Hindlimb muscle (tissue), 1 donor: ENCODE results near the gene UNC80. TPM values are rescaled to one million over a fixed set of nuclear protein-coding genes. Genes with fewer than 3 reads are reported as not detected.
A peak's percentile ranks its signal among the peaks of the same experiment; 100 is the strongest.

Experiments used
- DNase-seq: peaks from one replicate; pipeline ENCODE4 v3.0.0-alpha.2; 2013
- polyA plus RNA-seq: library from polyadenylated mRNA; unstranded; fragments of 120-200 nt; gene quantifications from one replicate; pipeline ENCODE4 v1.2.1, GENCODE V29; 2013; ENCODE audit not compliant: insufficient read length

UNC80 gene
- polyA plus RNA-seq, 1 donor: 2.8 TPM

- no peak for DNase-seq
Measured at GRCh38 chr2:209973328-209973727, 201.7 kb downstream of the UNC80 start.

DNA sequence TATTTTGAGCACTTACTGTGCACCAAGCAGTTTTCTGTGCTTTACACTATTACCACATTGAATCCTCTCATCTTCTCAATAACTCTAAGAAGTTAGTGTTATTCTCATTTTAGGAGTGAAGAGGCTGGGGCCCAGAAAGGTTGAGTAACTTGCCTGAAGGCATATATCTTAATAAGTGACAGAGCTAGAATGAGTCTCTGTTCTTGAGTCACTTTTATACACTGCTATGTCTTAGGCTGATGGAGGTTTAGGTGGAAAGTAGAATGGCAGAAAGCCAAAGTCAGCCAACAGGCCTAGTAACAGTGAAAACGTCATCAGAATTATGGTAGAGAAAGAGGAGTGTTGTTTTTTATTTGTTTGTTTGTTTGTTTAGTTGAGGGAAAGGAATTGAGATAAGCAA, 202.9 kb downstream of the UNC80 start:
- no peak for DNase-seq

GRCh38 chr2:209976698-209977385, 205.2 kb downstream of the UNC80 start:
- DNase-seq: no peak

GRCh38 chr2:209977386-209978239, 206.0 kb downstream of the UNC80 start:
- DNase-seq: peak; percentile 41

DNA sequence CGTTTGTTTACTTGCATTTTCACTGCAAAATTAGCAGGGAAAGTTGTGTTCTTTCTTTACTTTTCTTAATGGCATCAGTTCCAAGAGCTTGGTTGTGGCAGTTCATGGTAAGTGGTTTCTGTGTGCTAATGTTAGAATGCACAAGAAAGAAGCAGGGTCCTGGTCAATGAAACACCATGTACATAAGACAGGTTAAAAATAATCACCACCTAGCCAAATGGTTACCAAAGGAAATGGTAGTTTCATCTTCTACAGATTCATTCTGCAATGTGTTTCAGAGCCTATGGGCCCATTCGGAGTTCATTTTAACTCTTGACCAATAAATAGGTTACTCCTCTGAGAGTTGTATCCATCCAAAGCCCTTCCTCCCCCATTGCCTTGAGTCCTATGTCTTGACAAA, 212.7 kb downstream of the UNC80 start:
- no peak for DNase-seq

GRCh38 chr2:209985874-209986273, 214.2 kb downstream of the UNC80 start:
- DNase-seq: no peak

- no peak for DNase-seq
Measured at GRCh38 chr2:209986415-209986814, 214.8 kb downstream of the UNC80 start.

DNA sequence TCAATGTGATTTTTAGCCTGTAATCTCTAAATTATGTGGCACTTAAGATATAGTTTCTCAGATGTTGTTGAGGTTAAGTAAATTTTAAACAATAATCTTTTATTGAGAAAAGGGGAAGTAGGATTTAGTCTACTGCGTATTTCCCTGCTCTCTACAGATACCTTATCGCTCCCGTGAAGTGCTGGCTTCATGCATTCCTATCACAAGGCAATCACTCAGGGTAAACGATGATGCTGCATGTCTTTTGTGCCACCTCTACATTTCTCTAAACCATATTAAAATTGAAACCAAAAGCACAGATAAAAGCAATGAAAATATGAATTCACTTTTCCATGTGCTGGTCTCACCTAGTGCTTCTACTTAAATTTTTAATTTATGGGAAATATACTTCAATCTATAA, 216.4 kb downstream of the UNC80 start:
- no peak for DNase-seq

GRCh38 chr2:209990838-209991237, 219.2 kb downstream of the UNC80 start:
- DNase-seq: no peak

DNA sequence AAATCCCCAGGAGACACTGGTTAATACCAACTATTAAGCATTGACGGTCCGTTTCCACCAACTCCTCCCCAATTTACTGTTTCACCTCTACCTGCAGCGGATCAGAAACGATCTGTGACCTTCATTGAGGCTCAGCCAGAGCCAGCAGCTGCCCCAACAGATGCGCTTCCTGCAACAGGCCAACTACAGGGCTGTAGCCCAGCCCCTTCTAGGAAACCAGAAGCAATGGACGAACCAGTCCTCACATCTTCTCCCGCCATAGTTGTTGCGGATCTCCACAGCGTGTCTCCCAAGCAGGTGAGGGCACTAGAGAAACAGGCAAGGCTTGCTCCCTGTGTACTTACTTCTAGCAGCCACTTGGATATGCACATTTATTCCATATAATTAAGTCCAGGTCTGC, 222.3 kb downstream of the UNC80 start:
- no peak for DNase-seq

DNA sequence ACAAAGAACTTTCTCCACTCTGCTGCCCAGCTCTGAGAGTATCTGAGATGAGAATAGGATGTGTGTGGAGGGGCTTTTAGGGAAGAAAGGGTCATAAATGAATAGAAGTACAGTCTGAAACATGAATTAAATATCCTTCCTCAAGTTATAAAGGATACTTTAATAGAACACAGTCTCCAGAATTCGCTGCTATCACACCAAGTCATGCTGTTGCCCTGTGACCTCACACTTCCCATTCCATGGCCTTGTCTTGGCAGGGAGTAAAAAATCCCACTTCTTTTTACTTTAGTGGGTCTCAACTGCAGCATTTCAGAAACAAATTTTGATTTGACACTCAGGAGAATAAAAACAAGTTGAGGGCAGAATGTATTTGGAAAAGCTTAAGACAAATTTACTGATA, 227.0 kb downstream of the UNC80 start:
- DNase-seq: no peak

- no peak for DNase-seq
Measured at GRCh38 chr2:210000464-210001324, 229.1 kb downstream of the UNC80 start.

DNA sequence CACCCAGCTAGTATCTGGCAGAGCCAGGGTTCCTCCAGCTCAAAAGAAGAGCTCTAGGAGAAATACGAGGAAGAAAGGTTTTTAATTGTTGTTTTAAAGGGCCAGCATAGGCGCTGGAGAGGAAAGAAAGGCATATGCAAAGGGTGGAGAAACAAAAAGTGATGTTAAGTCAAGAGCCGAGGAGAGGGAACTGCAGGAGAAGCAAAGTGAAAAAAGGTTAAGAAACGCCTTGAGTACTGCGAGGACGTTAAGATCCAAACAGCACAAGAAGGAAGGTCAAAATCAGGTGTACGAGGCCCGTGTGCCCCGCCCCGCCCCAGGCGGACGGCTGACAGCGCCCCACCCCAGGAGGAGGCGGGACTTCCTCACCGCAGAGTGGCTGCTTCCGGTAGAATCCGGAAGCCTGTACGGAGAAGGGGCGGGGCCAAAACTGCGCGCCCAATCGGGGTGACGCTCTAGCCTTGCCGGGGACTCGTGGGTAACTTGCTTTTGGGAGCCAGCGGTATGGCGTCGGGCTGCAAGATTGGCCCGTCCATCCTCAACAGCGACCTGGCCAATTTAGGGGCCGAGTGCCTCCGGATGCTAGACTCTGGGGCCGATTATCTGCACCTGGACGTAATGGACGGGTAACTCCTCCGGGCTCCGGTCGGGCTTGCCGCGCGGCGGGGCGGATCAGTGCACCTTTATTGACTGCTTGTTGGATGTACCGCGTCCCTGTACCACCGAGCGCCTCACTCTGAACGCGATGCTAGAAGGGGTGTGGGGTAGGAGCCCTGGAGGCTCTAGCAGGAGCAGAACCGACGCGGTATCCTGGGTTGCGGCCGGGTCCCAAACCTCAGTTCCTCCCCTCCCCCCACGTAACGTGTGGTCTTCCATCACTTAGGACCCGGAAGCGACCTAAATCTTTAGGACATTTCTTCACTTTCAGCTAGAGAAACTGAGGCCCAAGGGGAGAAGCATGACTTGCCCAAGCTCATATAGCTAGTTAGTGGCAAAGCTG, 230.8 kb downstream of the UNC80 start, which contains the start of gene RPE:
TSS of gene RPE (plus strand) at position 481 of the 1,000 bp plus-strand sequence. CDS start at position 505, 24 bp downstream.
- peak; percentile 95 for DNase-seq

DNA sequence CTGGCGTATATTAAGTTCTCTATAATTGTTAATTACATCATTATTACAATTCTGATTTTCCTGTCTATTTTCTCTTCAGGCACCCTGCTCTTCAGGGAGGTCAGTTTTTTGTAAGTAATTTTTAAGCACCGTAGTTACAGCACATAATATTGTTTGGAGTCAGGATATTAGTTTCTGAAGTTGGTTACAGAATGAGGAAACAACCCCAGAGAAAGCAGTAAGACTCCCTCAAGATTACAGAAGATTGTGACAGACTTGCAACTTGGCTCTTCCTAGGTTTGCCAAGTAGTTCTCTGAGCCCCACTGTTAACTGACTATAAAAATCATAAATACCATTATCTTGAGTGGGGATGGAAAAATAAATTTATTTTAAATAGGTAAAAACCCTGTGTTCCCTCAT, 231.7 kb downstream of the UNC80 start:
- no peak for DNase-seq

- DNase-seq: no peak
Measured at GRCh38 chr2:210004881-210005280, 233.2 kb downstream of the UNC80 start.

- no peak for DNase-seq
Measured at GRCh38 chr2:210007895-210008294, 236.3 kb downstream of the UNC80 start.

DNA sequence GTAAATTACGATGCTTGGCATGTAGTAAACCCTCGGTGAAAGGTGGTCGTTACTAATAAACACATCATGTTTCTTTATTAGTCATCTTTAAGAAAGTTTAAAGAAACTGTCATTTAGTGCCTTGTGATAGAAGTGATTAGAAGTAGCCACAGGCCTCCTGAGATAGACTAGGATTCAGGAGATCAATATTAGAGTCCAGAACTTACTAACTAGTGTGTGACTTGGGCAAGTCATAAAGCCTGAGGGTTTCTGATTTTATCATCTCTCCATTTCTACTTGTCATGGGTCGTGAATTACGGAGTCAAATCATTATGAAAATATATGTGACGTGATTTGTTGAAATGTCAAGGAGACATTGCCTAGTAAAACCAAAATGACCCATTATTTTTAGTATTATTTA, 237.5 kb downstream of the UNC80 start:
- no peak for DNase-seq

DNA sequence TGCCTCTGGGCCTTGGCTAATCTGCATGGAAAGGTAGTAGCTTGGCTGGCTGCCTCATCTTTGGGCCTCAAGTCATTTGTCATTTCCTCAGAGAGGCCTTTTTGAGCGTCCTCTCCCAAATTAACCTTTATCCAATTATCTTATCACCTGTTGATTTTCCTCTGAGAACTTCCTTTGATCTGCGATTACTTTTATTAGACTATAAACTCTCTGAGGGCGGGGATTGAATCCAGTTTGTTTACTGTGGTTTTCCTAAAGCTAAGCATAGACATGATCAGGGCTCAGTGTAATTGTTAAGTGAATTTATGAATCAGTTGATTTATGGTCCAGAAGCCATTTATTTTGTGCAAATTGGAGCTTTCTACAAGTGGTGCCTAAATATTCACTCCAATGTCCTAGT, 238.3 kb downstream of the UNC80 start:
- DNase-seq: no peak

- no peak for DNase-seq
Measured at GRCh38 chr2:210020138-210020537, 248.5 kb downstream of the UNC80 start.

GRCh38 chr2:210022824-210023223, 251.2 kb downstream of the UNC80 start:
- DNase-seq: no peak

DNA sequence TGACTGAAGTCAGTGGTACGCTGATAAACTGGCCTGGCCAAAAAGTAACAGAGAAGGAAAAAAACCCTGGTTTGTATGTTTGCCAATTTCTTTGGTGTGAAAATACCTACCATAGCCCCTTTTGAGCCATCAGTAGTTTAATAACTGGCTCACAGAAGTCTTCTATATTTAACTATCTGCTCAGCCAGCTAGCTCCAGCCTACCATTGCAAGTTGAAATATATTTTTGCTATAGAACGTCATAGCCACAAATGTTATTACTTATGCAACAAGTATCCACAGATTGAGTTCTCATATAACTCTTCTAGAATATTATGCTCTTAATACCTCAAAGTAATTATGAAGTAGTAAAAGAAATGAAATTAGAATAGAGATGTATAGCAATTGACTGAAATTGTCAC, 256.0 kb downstream of the UNC80 start:
- DNase-seq: no peak

DNA sequence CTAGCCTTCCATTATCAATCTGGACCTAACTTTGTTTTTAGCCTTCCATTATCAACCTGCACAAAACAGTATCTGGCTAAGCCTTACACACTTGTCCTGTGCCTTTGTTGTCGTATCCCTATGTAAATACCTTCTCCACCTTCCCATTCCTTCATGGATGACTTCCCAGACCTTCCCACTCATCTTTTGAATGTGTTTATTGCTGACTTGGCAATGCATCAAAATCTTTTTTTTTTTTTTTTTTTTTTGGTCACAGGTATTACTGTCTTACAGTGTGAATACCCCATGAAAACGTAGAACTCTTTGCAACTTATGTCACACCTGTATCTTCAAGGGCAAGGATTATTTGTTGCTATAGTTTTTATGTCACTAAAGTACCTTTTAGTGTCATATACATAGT, 256.5 kb downstream of the UNC80 start:
- no peak for DNase-seq
